IMR-90 (cell line): Measurements from ENCODE around the gene BCCIP. TPM values are rescaled to one million over a fixed set of nuclear protein-coding genes. Genes with fewer than 3 reads are reported as not detected.

Source experiments
- ATAC-seq: fragments of 200-7000 bp; cut with Tn5 transposase; 2 replicates; pipeline ENCODE4 v1.9.1; 2020; ENCODE audit warnings: low read depth, mild to moderate bottlenecking, moderate library complexity
- BruUV-seq: library from RNA; stranded (reverse); fragments of 400-500 nt; replicated peaks from 2 replicates; lab custom pipeline; 2021; lab: Mats Ljungman, UMichigan
- CTCF ChIA-PET: fragments of 300-600 bp; formaldehyde crosslinking; extraction: SDS; loops from one replicate; lab custom pipeline; 2021; ENCODE audit warnings: antibody characterized with exemption; lab: Yijun Ruan, JAX
- POLR2A ChIA-PET: fragments of 300-600 bp; sonication (Branson Sonifier 250); formaldehyde crosslinking; loops from one replicate; lab custom pipeline; 2022; ENCODE audit warnings: antibody characterized with exemption; ENCODE audit not compliant: unreplicated experiment; lab: Charles Lee
- DNase-seq: peaks from one replicate; pipeline ENCODE4 v3.0.0; 2013
- H2AFZ ChIP-seq: replicated peaks from 2 replicates; pipeline ENCODE3; 2013; ENCODE audit warnings: low read length, mild to moderate bottlenecking; ENCODE audit not compliant: poor library complexity
- H2AK5ac ChIP-seq: 2 replicates; pipeline ENCODE4 v1.6.1; 2013; ENCODE audit warnings: low read depth, low read length, inconsistent platforms
- H2AK9ac ChIP-seq: replicated peaks from 2 replicates; pipeline ENCODE3; 2013; ENCODE audit warnings: mild to moderate bottlenecking, low read depth, low read length, moderate library complexity; ENCODE audit not compliant: poor library complexity
- H2BK120ac ChIP-seq: 2 replicates; pipeline ENCODE4 v1.6.1; 2013; ENCODE audit warnings: low read depth, low read length, inconsistent platforms
- H2BK15ac ChIP-seq: 3 replicates; pipeline ENCODE4 v1.6.1; 2013; ENCODE audit warnings: low read depth, low read length, inconsistent platforms
- H2BK20ac ChIP-seq: 2 replicates; pipeline ENCODE4 v1.6.1; 2013; ENCODE audit warnings: low read depth, mild to moderate bottlenecking, inconsistent platforms, low read length, moderate library complexity
- H2BK5ac ChIP-seq: 2 replicates; pipeline ENCODE4 v1.6.1; 2013; ENCODE audit warnings: mild to moderate bottlenecking, low read depth, low read length, inconsistent platforms; ENCODE audit not compliant: poor library complexity, severe bottlenecking
- H3K14ac ChIP-seq: replicated peaks from 2 replicates; pipeline ENCODE4 v1.6.1; 2013; ENCODE audit warnings: low read depth, low read length, inconsistent platforms
- H3K18ac ChIP-seq: 2 replicates; pipeline ENCODE4 v1.6.1; 2013; ENCODE audit warnings: low read depth, low read length, control low read depth
- H3K23ac ChIP-seq: 2 replicates; pipeline ENCODE4 v1.6.1; 2013; ENCODE audit warnings: low read depth, low read length, inconsistent platforms
- H3K27ac ChIP-seq: 2 replicates; pipeline ENCODE4 v1.5.1; 2013; ENCODE audit warnings: mild to moderate bottlenecking, control low read depth, low read length; ENCODE audit not compliant: insufficient read depth
- H3K27me3 ChIP-seq: 2 replicates; pipeline ENCODE4 v1.6.1; 2013; ENCODE audit warnings: low read length; ENCODE audit not compliant: control insufficient read depth, insufficient read depth
- H3K36me3 ChIP-seq: 2 replicates; pipeline ENCODE4 v1.6.1; 2013; ENCODE audit warnings: low read length, mixed read lengths; ENCODE audit not compliant: control insufficient read depth, insufficient read depth
- H3K4ac ChIP-seq: 2 replicates; pipeline ENCODE4 v1.6.1; 2013; ENCODE audit warnings: low read depth, low read length, inconsistent platforms
- H3K4me1 ChIP-seq: 2 replicates; pipeline ENCODE4 v1.6.1; 2013; ENCODE audit warnings: low read length, mixed read lengths; ENCODE audit not compliant: control insufficient read depth, insufficient read depth
- H3K4me2 ChIP-seq: 2 replicates; pipeline ENCODE4 v1.6.1; 2013; ENCODE audit warnings: low read depth, mild to moderate bottlenecking, control low read depth, low read length, moderate library complexity
- H3K4me3 ChIP-seq: 2 replicates; pipeline ENCODE4 v1.5.1; 2013; ENCODE audit warnings: low read depth, mild to moderate bottlenecking, control low read depth, low read length, moderate library complexity; ENCODE audit not compliant: insufficient read depth
- H3K56ac ChIP-seq: 2 replicates; pipeline ENCODE4 v1.6.1; 2013; ENCODE audit warnings: low read length, inconsistent platforms; ENCODE audit not compliant: insufficient read depth; ENCODE audit errors: extremely low read depth
- H3K79me1 ChIP-seq, 2 experiments: 2 replicates each; pipeline ENCODE4 v1.6.1; 2013; ENCODE audit warnings: low read length in 2 of 2, inconsistent platforms in 1 of 2, low read depth in 1 of 2
- H3K9ac ChIP-seq: 2 replicates; pipeline ENCODE4 v1.6.1; 2013; ENCODE audit warnings: low read depth, low read length, control low read depth
- H3K9me1 ChIP-seq: 2 replicates; pipeline ENCODE4 v1.6.1; 2013; ENCODE audit warnings: low read length, inconsistent platforms; ENCODE audit not compliant: insufficient read depth
- H3K9me3 ChIP-seq: 2 replicates; pipeline ENCODE4 v1.6.1; 2013; ENCODE audit warnings: low read length; ENCODE audit not compliant: control insufficient read depth, insufficient read depth
- H4K20me1 ChIP-seq: 2 replicates; pipeline ENCODE4 v1.6.1; 2013; ENCODE audit warnings: low read length, inconsistent platforms; ENCODE audit not compliant: insufficient read depth
- H4K5ac ChIP-seq: 2 replicates; pipeline ENCODE4 v1.6.1; 2013; ENCODE audit warnings: mild to moderate bottlenecking, low read depth, low read length, control low read depth
- H4K8ac ChIP-seq, 2 experiments: 2 replicates each; pipeline ENCODE4 v1.6.1; 2013; ENCODE audit warnings: low read depth in 2 of 2, low read length in 2 of 2, control low read depth in 1 of 2, inconsistent platforms in 1 of 2
- H4K91ac ChIP-seq: 2 replicates; pipeline ENCODE4 v1.6.1; 2013; ENCODE audit warnings: low read depth, low read length, inconsistent platforms; ENCODE audit not compliant: insufficient read depth
- BHLHE40 ChIP-seq: fragments of 150-350 bp; IDR thresholded peaks from 2 replicates; pipeline ENCODE4 v1.6.1; 2016; ENCODE audit warnings: mild to moderate bottlenecking, low read depth, low read length
- CEBPB ChIP-seq: IDR thresholded peaks from 2 replicates; pipeline ENCODE4 v1.6.1; 2012; ENCODE audit warnings: low read depth, low read length, improper control_type of control experiment
- CHD1 ChIP-seq: IDR thresholded peaks from 2 replicates; pipeline ENCODE4 v1.6.1; 2012; ENCODE audit warnings: low read depth, low read length, improper control_type of control experiment
- CTCF ChIP-seq: conservative IDR thresholded peaks from 2 replicates; pipeline ENCODE4 v1.5.1; 2012; ENCODE audit warnings: mild to moderate bottlenecking, low read depth, low read length, improper control_type of control experiment
- FOS ChIP-seq: fragments of 150-350 bp; IDR thresholded peaks from 2 replicates; pipeline ENCODE4 v1.6.1; 2016; ENCODE audit warnings: low read depth, low read length
- MAFK ChIP-seq: IDR thresholded peaks from 2 replicates; pipeline ENCODE4 v1.6.1; 2012; ENCODE audit warnings: low read depth, low read length, improper control_type of control experiment
- MAZ ChIP-seq: IDR thresholded peaks from 2 replicates; pipeline ENCODE4 v1.6.1; 2012; ENCODE audit warnings: low read depth, mild to moderate bottlenecking, low read length, improper control_type of control experiment, moderate library complexity, borderline replicate concordance
- MXI1 ChIP-seq: IDR thresholded peaks from 2 replicates; pipeline ENCODE4 v1.6.1; 2012; ENCODE audit warnings: low read depth, mild to moderate bottlenecking, low read length, moderate library complexity, borderline replicate concordance
- NFE2L2 ChIP-seq: fragments of 150-350 bp; IDR thresholded peaks from 2 replicates; pipeline ENCODE4 v1.6.1; 2016; ENCODE audit warnings: low read depth, mild to moderate bottlenecking, low read length
- POLR2A ChIP-seq: IDR thresholded peaks from 2 replicates; pipeline ENCODE4 v1.6.1; 2012; ENCODE audit warnings: mild to moderate bottlenecking, low read depth, low read length
- RAD21 ChIP-seq: IDR thresholded peaks from 2 replicates; pipeline ENCODE4 v1.6.1; 2012; ENCODE audit warnings: low read length, improper control_type of control experiment
- RCOR1 ChIP-seq: IDR thresholded peaks from 2 replicates; pipeline ENCODE4 v1.6.1; 2012; ENCODE audit warnings: mild to moderate bottlenecking, low read length, improper control_type of control experiment; ENCODE audit not compliant: insufficient replicate concordance
- RFX5 ChIP-seq: IDR thresholded peaks from 2 replicates; pipeline ENCODE4 v1.8.0; 2012; ENCODE audit warnings: low read depth, mild to moderate bottlenecking, low read length, moderate library complexity
- SMC3 ChIP-seq: fragments of 150-350 bp; IDR thresholded peaks from 2 replicates; pipeline ENCODE4 v1.6.1; 2016; ENCODE audit warnings: low read depth, mild to moderate bottlenecking, antibody characterized with exemption, low read length, moderate library complexity
- USF2 ChIP-seq: fragments of 150-350 bp; IDR thresholded peaks from 2 replicates; pipeline ENCODE4 v1.6.1; 2017; ENCODE audit warnings: mild to moderate bottlenecking, antibody characterized with exemption, low read length, low read depth
- WGBS, 2 experiments: methylation state at CpG; one replicate each; pipeline versions ENCODE4 v1.1.5 to v1.1.7; 2013; ENCODE audit warnings: missing lambda C conversion rate in 2 of 2; ENCODE audit not compliant: insufficient read length in 1 of 2; ENCODE audit errors: extremely low coverage in 2 of 2; 5-methylcytosine and 5-hydroxymethylcytosine counted together
- dilution Hi-C: fragments of 300-500 bp; cut with HindIII; formaldehyde crosslinking; loops from one replicate; pipeline ENCODE4 v1.14.3; 2018; ENCODE audit warnings: low sequenced_read_pairs; ENCODE audit not compliant: unreplicated experiment
- in situ Hi-C: fragments of 300-500 bp; cut with MboI; formaldehyde crosslinking; loops from 3 replicates; pipeline ENCODE4 v1.14.3; 2019; ENCODE audit warnings: low sequenced_read_pairs, inconsistent platforms, mixed read lengths
- intact Hi-C: fragments of 100-400 bp; cut with micrococcal nuclease; formaldehyde crosslinking; loops from 2 replicates; pipeline ENCODE4 v1.10.0; 2022
- polyA plus RNA-seq, 3 experiments: library from polyadenylated mRNA; depleted of rRNA; stranded (reverse); fragments of >200 nt; gene quantifications; 2 replicates each; pipeline ENCODE4 v1.2.3, GENCODE V29; 2012; ENCODE audit warnings: low replicate concordance in 1 of 3
- total RNA-seq: library from RNA; depleted of rRNA; stranded (reverse); fragments of >200 nt; gene quantifications from 2 replicates; pipeline ENCODE4 v1.2.3, GENCODE V29; 2012
- TF ChIP-seq, protein P1 (sequence below): fragments of 150-350 bp; IDR thresholded peaks from 2 replicates; pipeline ENCODE4 v1.6.1; 2016; ENCODE audit warnings: low read depth, mild to moderate bottlenecking, low read length, moderate library complexity, borderline replicate concordance

The BCCIP gene
- total and polyA plus RNA-seq, 2 of the 4 experiments (the other 2 are of a cell fraction), result 31.9 to 49.2 TPM

DNA sequence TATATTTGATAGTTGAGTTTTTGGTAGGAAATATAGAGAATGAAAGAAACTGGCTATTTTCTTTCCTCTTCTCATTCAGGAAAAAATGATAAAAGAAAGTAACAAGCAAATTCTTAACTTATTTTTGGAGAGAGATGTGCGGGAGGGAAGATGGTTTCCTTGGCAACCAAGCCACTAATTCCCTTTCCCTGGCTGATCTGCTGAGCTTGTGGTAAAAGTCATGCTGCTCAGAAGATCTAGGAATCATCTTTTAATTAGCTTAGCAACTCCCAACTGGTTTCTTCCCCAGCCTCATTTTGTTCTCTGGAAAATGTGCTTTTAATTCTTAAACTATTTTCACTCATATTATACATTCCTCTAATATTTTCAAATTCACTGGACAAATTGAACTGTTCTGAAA is 12.1 kb upstream of the BCCIP start:
- intact Hi-C loops (loop anchor here (5.0 kb wide), 1 partner anchor 59 kb away; no protein-coding TSS in a partner anchor), in situ Hi-C loops (no loop called here), dilution Hi-C loops (no loop called here)
- H3K14ac ChIP-seq, result no peak overlapping the region
- H2BK15ac ChIP-seq, result no peak overlapping the region
- H2AFZ ChIP-seq, result no peak overlapping the region
- no peaks in the 10 kb centered on the region; the same call in 1 of the 2 replicates for H3K9me1 ChIP-seq
- no peak overlapping the region for H3K18ac ChIP-seq
- BruUV-seq, result no TSS peak
- H3K9ac ChIP-seq, result no peak overlapping the region
- no peak overlapping the region for H3K27ac ChIP-seq
- H3K27me3 ChIP-seq, result no peaks in the 10 kb centered on the region
- no CpG with 5 or more reads among the region's 1 CpG for WGBS, 2 experiments
- no peak overlapping the region for H3K4me3 ChIP-seq
- no peak for TF ChIP-seq NFE2L2
- TF ChIP-seq CTCF, result no peak
- no peak for TF ChIP-seq BHLHE40
- no peak for TF ChIP-seq RCOR1
- no peak for TF ChIP-seq CEBPB
- TF ChIP-seq CHD1, result no peak
- no peak for TF ChIP-seq USF2
- TF ChIP-seq RAD21, result no peak
- TF ChIP-seq SMC3, result no peak
- TF ChIP-seq POLR2A, result no peak
- no peak for TF ChIP-seq MAFK
- no peak for TF ChIP-seq MAZ
- TF ChIP-seq FOS, result no peak
- TF ChIP-seq, protein P1, sequence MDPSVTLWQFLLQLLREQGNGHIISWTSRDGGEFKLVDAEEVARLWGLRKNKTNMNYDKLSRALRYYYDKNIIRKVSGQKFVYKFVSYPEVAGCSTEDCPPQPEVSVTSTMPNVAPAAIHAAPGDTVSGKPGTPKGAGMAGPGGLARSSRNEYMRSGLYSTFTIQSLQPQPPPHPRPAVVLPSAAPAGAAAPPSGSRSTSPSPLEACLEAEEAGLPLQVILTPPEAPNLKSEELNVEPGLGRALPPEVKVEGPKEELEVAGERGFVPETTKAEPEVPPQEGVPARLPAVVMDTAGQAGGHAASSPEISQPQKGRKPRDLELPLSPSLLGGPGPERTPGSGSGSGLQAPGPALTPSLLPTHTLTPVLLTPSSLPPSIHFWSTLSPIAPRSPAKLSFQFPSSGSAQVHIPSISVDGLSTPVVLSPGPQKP, result no peak
- no peak for TF ChIP-seq RFX5
- TF ChIP-seq MXI1, result no peak
- no peak overlapping the region for H2BK5ac ChIP-seq
- no peak overlapping the region for H2AK9ac ChIP-seq
- peaks cover 43% of the 10 kb centered on the region for H3K36me3 ChIP-seq
- no peak overlapping the region for H2BK20ac ChIP-seq
- CTCF ChIA-PET, result interaction anchor here (0.6 to 1.0 kb wide), 2 partner anchors 32 to 1298 kb away, joined by 3 to 4 read pairs; no protein-coding TSS in a partner anchor
- H4K8ac ChIP-seq, result no peak overlapping the region
- no peaks in the 10 kb centered on the region for H4K20me1 ChIP-seq
- H3K4ac ChIP-seq, result no peak overlapping the region
- H4K5ac ChIP-seq, result no peak overlapping the region
- H3K9me3 ChIP-seq, result no peaks in the 10 kb centered on the region
- no peak overlapping the region for H4K91ac ChIP-seq
- ATAC-seq (no peak), DNase-seq (no peak)
- no peak overlapping the region for H3K23ac ChIP-seq
- H2AK5ac ChIP-seq, result no peak overlapping the region
- H3K79me1 ChIP-seq, result no peaks in the 10 kb centered on the region
- POLR2A ChIA-PET, result no interaction called here
- no peak overlapping the region for H3K56ac ChIP-seq
- no peak overlapping the region for H3K4me2 ChIP-seq
- H2BK120ac ChIP-seq, result no peak overlapping the region
- H3K4me1 ChIP-seq, result no peaks in the 10 kb centered on the region
